NCI-H146 (cell line): ENCODE results near the gene TTLL11.

ENCODE experiments used
- DNase-seq: peaks from one replicate; lab custom pipeline; 2025; lab: John Stamatoyannopoulos, UW

The TTLL11 gene

DNA sequence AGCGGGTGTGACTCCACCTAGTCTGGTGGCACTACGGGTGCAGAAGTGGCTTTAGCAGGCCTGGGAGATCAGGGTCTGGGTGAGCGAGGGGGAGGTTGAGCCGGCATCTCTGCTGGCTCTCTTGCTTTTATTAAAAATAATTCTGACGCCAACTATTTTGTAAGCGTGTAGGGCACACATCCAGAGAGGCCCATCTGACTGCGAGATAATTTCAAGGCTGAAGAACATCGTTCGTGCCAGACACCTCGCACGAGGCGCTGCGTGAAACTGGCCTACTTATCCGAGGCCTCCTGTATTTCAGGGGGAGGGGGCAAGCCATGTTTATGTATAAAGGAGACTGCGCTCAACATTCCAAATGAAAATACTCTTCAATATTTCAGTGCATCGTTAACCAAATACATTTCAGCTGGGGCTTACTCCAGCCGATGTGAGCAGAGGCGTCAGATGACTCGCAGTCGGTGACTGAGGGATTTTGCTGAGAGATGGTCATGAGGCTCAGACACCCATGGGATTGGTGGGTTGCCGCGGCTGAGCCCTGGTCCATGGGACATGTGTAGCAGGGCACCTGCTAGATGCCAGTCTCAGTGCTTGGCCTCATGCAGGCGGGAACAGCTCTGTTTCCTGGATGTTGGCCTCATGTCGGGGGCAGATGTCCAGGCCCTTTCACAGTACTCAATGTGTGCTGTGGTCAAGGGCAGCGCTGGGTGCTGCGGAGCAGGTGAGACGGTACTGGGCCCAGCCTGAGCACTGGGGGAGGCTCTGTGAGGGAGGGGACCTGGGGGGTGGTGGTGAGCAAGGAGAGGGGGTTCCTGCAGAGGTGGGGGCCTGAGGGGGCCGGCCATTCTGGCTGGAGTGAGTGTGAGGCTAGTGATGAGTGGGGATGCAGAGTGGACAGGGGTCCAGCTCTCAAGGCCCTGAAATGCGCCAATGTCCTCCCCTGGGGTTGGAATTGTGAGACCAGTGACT is 240.2 kb downstream of the TTLL11 start:
- no peak for DNase-seq

DNA sequence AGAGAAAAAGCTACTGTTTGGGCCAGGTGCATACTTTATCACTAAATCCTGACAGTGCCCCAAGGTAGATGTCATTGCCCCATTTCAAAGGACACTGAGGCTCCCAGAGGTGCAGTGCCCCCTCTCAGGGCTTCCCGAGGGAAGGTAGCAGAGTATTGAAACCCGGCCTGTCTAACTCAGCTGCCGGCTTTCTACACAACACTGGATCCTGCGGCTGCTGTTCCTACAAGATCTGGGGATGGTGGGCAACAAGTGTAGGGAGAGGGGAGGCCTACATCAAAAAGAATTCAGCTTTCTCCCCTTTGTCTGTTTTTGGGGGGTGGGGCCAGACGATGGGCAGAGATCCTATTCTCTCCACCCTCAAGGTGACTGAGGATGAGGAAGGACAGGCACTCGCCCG is 240.9 kb downstream of the TTLL11 start:
- no peak for DNase-seq

DNA sequence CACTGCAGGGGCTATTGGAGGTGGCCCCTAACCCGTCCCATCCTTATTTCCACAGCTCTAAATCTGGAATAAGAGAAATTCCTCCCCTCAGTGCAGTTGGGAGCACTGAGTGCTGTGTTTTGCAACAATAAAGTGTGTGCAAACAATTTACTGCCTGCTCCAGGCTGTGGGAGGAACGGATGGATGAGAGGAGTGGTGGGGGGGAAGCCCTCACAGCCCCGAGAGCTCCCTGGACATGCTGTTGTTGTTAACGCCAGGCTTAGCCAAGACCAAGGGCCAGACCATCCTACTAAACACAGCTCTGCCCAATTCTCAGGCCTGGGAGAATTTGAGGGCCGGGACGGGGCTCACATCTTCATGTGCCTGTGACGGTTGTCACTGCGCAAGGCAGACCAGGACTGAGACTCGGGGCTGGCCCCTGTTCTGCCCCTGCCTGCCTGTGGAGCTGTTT is 241.4 kb downstream of the TTLL11 start:
- no peak for DNase-seq

DNA sequence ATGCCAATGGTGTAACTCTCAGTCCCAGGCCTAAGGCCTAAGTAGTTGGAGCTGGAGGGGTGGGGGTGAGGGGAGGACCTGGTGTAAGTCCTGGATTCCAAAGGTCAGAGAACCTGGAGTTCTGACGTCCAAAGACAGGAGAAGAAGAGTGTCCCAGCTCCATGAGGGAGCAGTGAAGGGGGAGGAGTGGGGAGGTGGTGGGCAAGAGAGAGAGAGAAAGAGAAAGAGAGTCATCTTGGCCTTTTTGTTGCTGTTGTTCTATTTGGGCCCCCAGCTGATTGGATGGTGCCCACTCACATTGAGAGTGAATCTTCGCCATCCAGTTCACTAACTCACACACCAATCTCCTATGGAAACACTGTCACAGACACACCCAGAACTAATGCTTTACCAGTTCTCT is 242.7 kb downstream of the TTLL11 start:
- no peak for DNase-seq

DNA sequence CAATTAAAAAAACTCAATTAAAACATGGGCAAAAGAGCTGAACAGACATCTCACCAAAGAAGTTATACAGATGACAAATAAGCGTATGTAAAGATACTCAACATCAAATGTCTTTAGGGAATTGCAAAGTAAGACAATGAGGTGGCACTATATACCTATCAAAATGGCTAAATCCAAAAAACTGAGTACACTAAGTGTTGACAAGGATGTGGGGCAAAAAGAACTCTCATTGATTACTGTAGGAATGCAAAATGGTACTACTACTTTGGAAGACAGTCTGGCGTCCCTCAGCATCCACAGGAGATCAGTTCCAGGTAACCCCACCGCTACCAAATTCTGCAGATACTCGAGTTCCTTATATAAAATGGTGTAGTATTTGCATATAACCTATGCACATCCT is 243.6 kb downstream of the TTLL11 start:
- DNase-seq = no peak

DNA sequence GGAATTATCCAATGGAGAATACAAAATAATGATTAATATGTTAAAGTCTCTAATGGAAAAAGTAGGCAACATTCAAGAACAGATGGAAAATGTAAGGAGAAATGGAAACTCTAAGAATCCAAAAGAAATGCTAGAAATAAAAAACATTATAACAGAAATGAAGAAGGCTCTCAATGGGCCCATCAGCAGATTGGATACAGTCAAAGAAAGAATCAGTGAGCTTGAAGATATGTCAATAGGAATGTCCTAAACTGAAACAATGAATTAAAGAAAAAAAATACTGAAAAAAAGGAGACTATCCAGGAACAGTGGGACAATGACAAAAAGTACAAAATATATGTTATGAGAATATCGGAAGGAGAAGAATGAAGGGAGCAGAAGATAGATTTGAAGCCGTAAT is 248.5 kb downstream of the TTLL11 start:
- no peak for DNase-seq

DNA sequence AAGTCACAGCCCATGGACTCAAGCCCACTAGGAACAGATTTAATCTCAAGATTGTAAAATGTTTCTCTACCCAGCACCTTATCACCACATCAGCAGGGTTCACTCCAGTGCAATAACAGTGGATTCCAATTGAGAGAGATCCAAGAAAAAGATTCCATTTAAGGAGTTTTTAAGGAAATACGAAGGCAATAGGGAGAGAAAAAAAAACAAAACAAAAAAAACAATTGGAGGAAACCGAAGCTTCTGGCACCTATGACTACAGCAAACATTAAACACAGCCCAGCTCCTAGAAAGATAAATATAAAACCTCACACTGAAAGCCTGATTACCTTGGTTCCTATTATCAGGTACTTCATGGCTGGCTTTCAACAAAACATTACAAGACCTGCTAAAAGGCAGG is 249.0 kb downstream of the TTLL11 start:
- DNase-seq = peak; percentile 3

DNA sequence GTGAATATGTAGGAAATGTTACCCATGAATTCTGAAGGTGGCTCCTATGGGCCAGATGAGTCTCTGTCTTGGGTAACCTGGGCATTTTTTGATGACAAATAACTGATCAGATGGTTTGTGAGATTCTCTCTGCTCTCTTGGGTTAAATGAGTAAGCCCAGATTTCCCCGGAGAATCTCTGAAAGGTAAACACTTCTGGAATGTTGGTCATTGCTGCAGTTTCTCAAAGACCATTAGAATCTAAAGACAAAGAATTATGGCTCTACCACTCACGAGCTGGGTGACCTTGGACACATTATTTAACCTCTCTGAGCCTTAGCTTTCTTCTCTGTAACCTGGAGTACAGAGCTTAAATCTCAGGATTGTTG is 250.5 kb downstream of the TTLL11 start:
- no peak for DNase-seq

DNA sequence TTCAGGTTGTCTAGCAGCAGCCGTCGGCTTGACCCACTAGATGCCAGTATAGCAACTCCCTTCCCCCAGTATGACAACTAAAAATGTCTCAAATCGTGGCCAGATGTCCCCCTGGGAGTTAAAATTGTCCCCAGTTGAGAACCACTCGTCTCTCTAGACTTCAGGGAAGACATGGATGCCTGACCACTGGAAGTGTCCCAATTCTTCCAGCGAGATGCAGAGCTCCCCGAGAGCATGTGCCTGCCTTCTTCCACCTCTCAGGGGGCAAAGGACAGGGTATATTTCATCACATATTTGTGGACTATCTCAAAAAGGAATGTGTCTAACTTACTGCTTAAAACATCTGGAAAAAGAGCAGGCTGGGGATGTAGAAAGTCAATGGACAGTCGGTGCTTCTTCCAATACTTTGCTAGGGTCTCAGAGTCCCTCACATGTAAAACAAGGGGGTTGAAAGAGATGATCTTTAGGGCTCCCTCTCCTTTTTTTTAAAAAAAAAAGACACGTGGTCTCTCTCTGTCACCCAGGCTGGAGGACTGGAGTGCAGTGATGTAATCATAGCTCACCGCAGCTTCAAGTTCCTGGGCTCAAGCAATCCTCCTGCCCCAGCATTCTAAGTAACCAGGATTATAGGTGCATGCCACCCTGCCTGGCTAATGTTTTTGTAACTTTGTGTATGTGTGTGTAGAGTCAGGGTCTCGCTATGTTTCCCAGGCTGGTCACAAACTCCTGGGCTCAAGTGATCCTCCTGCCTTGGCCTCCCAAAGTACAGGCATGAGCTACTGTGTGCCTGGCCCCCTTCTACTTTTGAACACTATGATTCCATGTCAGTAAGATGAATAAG is 251.1 kb downstream of the TTLL11 start:
- no peak for DNase-seq

DNA sequence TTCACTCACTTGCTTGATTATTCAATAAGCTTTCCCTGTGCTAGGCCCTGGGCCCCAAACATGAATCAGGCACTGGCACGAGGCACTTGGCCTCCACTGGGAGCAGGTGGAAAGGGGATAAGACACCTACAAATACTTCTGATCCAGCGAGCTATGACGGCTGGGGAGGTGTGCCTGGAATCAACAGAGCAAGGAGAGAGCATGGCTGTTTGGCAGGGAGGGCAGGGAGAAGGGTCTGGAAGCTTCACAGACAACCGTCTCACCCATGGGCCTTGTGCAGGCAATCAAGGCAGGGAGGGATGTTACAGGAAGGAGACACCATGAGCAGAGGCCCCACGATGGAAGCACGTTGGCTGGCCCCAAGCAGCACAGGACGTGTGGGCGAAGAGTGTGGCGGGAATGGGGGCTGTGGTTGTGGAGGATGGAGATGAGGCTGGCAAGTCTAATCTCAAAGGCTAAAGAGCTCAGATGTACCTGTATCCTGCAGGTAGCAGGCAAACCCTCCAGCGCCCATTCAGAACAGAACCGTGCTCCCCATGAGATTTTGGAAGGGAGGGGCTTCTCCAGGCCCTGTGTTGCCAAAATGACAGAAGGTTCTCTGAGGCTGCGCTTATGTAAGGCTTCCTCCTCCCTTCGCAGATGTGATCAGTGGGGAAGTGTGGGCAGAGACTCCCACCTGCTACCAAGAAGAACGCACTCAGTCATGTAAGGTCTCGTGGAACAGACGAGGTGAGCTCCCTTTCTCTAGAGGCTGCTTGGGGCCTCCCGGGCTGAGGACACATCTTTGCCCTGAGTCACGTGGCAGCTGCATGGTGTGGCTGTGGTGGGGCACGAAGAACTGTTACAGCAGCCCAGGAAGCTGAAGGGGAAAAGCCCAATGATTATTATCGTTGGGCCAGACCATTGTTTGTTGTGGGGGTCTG is 252.0 kb downstream of the TTLL11 start:
- DNase-seq = no peak

DNA sequence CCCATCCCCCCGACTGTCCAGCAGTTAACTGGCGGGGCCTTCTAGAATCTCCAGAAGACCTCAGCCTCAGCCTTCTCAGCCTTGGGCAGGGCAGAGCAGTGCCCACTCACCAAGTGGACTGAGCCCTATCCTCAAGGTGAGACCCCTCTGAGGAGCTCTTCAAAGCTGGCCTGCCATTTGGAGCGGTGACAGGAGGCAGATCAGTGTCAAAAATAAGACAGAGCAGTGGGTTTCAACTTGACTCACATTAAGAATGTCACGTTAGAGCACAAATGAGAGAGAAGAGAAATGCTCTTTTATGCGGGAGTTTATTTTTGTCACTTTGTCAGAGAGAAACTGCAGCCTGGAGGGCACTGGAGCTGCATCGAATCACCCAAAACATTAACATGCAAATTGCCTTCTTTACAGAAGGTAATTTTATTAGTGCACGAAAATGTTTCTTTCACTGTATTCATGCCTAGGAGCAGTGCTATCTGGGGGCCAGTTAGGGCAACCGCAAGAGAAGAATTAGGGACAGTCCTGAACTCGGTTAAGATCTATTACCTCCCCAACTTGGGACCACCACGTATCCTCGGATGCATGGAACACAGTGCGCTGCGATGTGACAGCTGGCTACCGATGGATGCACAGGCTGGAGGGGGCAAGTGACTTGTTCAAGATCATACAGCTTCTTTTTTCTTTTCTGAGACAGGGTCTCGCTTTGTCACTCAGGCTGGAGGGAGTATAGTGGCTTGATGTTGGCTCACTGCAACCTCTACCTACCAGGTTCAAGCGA is 253.2 kb downstream of the TTLL11 start:
- DNase-seq = no peak

DNA sequence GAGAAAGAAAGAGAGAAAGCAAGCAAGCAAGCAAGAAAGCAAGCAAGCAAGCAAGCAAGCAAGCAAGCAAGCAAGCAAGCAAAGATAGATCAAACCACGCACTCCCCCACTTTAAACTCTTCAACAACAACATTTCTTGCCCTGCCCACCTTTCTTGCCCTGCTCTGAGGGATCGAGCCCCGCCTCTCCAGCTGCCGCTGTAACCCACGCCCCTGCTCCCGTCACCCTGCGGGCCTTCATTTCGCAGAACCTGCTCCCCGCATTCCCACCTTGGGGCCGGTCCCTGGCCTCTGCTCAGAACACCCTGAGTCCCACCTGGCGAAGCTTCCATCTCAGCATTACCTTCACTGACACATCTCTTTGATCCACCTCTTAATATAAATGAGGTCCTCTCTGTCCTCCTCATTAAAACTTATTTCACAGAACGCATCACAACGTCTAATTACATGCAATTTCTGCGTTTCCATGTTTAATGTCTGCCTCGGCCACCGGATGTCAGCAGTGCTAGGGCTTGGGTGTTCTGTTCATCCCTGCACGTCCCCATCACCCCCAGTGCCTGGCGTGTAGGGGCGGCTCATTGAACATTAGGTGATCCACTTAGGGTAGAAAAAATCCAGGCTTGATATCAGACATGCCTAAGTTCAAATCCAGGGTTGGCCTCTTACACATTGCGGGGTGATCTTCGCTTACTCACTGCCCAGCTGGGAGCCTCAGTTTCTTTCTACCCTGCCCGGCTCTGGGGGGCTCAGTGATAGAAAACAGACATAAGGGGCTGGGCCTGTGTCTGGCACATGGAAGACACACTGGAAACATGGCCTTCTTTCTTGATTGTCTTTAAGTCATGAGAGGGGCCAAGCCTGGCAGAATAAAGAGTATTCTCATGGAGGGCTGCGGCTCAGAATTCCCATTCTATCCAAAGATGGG is 254.1 kb downstream of the TTLL11 start:
- no peak for DNase-seq

DNA sequence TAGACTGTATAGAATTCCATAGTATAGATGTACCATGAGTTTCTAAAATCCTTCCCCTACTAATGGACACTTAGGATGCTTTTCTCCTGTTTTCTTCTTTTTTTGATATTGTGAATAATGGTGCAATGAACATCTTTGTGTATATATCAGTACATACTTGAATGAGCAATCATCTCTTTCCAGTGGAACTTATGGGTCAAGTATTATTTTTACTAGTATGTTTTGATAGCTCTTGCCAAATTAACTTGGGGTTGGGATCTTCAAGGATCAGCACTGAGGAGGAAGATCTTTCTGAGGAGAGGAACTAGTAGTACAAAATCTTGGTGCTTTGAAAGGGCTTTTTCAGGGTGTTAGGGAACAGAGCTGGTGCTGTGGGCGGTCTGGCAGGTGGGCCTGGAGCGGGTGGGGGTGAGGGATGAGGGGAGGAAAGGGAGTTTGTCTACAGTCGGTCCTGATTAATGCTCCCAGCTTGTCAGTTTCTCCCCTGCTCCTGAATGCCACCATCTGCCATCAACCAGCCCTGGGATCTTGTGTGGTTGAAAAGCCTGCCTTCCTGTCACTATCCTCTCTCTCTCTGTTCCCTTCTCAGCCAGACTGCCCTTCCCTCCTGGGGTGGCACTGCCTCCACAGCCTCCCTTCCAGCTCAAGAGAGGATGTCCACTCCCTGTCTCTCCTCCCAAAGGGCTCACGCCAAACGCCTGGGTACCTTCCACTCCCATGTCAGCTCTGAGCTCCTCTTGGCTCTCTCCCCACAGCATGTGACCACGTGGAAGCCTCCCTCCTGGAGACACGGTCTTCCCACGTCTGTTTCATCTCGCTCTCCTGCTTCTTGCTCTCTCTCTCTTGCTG is 255.8 kb downstream of the TTLL11 start:
- DNase-seq = no peak

DNA sequence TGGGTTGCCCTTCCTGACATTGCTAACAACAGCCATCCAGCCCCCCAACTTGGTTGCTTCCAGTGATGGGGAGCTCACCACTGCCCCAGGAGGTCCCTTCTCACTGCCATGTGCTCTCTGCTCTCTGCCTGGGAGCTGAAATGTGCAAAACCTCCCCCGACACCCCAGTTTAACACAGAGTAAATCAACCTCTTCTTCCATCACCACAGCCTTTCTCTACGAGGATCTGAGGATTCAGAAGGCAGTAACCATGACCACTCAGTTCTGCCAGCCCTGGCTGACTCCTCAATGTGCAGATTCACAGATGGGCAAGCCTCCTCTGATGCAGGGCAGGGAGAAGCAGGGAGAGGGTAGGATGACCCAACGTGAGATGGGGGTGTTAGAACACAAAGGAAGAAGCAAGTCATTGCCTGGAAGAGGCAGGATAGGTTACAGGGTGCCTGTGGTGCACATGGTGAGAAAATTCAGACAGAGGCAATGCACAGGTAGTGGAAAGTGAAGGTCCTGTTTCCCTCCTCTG is 256.7 kb downstream of the TTLL11 start:
- no peak for DNase-seq

DNA sequence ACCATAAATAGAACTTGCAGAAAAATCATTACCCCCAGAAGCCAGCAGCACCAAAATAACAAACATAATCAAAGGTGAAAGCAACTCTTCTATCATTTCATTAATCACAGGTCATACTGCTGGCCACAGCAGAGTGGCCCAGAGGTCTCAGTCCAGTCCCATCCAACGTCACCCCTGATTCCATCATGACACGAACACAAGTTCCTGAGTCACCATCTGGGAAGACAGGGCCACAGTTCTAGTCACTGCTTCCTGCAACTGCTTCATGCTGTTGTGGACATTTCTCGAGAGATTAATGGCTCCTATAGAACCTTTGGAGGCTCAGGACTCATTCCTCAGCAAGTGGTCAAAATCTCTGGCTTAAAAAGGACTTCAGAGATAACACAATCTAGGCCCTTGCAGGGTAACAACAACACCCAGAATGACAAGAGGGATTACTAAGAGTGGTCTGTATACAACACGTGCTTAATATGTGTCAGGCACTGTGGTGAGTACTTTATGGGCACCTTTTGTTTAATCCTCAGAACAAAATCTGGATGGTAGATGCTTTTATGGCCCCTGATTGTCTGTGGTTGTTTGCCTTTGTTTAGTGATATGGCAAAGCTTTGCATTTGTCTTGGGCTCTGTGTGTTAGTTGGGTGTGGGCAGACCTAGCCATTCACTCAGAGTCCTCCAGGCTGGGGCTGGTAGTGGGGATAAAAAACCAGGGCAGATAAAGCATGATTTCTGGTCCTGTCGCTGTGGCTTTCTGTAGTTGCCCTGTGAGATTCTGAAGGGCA is 257.3 kb downstream of the TTLL11 start:
- DNase-seq = no peak

DNA sequence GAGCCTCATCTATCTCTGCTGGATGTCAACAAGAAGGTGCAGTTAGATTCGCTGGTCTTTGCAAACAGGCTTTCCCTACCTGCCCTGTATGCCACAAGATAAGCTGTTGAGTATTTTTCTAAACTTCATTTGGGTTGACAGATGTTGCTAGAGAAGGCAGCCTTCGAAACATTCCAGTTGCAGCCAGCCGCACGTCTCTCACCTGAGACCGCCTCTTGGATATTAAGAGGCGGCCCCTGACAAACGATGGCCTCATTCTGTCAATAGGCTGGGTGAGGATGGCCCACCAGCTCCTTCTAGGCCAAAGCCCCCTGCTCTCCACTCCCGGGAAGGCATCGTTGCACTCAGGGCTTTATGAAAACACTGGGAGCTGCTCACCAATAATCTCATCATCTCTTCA is 260.0 kb downstream of the TTLL11 start:
- DNase-seq = no peak

DNA sequence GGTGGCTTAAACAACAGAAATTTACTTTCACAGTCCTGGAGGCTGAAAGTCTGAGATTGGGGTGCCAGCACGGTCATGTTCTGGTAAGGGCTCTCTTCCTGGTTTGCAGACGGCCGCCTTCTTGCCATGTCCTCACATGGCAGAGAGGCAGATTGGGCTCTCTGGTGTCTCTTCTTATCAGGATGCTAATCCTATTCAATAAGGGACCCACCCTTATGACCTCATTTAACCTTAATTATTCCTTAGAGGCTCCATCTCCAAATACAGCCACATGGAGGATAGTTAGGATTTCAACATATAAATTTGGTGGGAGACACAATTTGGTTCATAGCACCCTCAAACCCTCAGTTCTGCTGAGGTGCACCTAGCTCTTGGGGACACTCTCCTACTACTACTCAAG is 261.2 kb downstream of the TTLL11 start:
- no peak for DNase-seq
